PC-9 (cell line): ENCODE measurements around the gene ZNF764.

Source experiments
- CTCF ChIP-seq: fragments of 200-600 bp; sonication (generic); conservative IDR thresholded peaks from 2 replicates; pipeline ENCODE4 v1.6.1; 2017; ENCODE audit warnings: mixed run types, antibody characterized with exemption, mild to moderate bottlenecking, moderate library complexity
- EZH2 ChIP-seq: fragments of 200-600 bp; sonication (generic); IDR thresholded peaks from 2 replicates; pipeline ENCODE4 v1.8.0; 2017; ENCODE audit warnings: antibody characterized with exemption, low read depth

- no peak for TF ChIP-seq CTCF
- TF ChIP-seq EZH2 = no peak
These were observed 43.8 kb upstream of the ZNF764 start for GRCh38 chr16:30601966-30602365.
